ENCODE data around the gene TBATA.

The TBATA gene

GRCh38 chr10:70740406-70741288 is 44.5 kb downstream of the TBATA start:
- DNase-seq = no peak

GRCh38 chr10:70738761-70739121 is 46.4 kb downstream of the TBATA start:
- no peak for DNase-seq

DNA sequence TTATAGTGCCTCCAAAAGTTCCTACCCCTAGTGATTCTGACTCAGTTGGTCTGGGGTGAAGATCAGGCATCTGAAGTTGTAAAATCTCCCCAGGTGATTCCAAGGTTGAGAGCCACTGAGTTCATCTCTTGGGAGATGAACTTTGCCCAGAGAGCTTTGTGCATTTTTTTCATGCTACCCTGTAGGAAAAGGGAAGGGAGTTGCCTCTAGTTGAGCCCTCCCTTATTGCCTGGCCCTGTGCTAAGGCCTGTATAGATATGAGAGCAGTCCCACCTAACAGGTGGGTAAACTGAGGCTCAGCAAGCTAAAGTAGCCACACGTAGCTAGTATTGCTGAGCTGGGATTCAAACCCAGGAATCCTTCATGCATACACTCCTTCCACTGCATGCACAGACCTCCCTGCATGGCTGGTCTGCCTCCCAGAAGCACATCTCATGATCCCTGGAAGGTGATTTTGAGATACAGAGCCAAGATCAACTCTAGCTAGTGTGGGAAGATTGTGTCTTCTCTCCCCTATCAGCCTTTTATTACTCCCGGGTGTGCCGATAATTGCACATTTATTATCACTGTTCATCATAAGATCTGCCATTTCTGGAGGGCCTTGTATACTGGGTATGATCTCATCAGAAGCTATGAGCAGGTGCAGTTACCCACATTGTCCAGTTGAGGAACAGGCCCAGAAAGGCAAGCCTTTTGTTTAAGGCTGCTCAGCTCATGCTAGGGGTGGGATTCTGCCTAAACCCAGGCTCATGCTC is 47.0 kb downstream of the TBATA start:
- no peak for DNase-seq

DNA sequence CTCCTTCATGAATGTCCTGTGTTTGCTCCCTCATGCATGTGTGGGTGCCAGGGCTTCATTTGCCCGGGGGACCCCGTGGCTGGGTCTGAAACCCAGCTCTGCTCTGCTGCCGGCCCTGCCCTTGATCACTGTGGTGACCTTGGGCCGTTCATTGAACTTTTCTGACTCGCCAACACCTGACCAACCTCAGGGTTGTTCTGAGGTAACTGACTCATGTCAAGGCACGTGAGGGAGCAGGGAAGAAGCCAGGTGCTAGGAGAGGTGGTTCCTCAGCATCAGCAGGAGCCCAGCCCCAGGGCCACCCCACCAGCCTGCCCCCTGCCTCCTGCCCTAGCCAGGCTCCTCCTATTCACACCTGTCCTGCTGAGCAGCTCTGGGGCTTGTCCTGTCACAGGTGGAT is 47.9 kb downstream of the TBATA start:
- DNase-seq = no peak

GRCh38 chr10:70736525-70736924 is 48.7 kb downstream of the TBATA start:
- no peak for DNase-seq

DNA sequence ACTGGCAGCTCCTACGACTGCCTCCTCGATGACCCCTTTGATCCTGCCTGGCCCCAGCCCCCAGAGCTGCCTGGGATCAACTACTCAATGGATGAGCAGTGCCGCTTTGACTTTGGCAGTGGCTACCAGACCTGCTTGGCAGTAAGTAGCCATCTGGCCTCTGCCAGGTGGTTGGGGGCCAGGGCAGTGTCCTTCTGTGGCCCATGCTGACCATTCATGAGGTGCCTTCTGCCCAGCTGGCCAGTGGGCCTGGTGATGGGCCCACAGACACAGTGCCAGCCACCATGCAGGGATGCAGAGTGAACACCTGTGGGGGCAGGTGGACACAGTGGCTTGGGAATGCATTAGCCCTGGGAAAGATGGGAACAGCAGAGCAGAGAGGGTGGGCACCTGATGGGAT is 50.0 kb downstream of the TBATA start:
- DNase-seq = no peak

DNA sequence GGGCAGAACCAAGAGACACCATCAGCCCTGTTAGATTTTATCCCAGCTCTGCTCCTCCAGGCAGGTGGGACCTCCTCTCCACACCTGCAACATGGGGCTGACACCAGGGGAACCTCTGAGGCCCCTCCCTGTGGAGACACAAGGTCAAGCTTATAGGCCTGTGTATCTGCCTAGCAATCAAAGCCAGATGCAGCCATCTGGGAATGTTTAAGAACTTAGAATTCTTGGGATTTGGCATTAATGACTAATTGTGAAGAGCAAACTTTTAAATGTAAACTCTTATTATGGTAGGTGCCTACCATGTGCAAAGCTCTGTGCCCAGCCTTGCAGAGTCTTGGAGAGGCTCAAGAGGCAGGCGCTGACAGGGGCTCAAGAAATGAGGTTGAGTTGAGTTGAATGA is 52.1 kb downstream of the TBATA start:
- no peak for DNase-seq

GRCh38 chr10:70732569-70732968 is 52.6 kb downstream of the TBATA start:
- no peak for DNase-seq

GRCh38 chr10:70730955-70731354 is 54.2 kb downstream of the TBATA start:
- DNase-seq = no peak

GRCh38 chr10:70729763-70730357 is 55.3 kb downstream of the TBATA start:
- DNase-seq = peak; percentile 69

DNA sequence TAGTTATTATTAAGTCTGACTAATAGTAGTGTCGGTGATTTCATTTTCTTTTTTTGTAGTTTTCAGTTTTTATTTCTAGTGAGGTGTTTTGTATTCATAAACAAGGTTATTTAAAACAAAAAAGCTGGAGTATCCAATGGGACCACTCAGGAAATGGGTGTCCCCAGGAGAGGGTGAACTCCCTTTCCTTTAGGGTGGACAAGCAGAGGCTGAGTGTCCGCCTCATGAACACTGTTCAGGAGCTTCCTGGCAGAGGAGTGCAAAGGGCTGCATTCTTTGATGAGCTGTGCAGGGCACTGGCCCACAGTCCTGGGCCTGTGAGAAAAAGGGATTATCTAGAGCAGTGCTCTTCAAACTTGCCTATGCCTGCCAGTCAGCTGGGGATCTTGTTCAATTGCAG is 56.8 kb downstream of the TBATA start:
- no peak for DNase-seq

- no peak for DNase-seq
Measured at GRCh38 chr10:70726909-70727495, 58.2 kb downstream of the TBATA start.

DNA sequence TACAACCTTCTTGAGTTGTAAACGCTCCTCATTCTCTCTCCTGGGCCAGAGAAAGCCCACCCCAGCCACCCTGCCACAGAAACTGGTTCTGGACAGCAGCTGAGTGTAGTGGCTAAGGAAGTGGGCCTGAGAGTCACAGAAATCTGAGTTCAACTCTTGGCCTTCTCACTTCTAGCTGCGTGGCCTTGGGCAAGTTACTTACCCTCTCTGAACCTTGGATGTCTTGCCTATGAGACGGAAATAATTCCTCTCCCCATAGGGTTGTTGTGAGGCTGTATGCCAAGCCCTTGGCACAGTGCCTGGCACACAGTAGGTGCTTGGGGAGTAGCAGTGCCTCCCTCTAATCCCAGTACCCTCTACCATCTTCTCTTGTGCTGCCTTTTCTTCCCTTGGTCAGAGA is 61.4 kb downstream of the TBATA start:
- no peak for DNase-seq

- DNase-seq = no peak
Measured at GRCh38 chr10:70722820-70723424, 62.3 kb downstream of the TBATA start.

Measured in right hindlimb (tissue), 1 donor.